GM19328 (cell line): Measurements from ENCODE around the gene ABHD12.
"Not testable (repeated sequence)": the region's sequence is repeated elsewhere in the genome, so short reads cannot be mapped to it uniquely, and the experiment has no call there.

Experiments
- ATAC-seq: cut with Tn5 transposase; IDR thresholded peaks from one replicate; pipeline ENCODE4 v1.9.1; 2021; ENCODE audit warnings: mild to moderate bottlenecking, moderate library complexity; ENCODE audit not compliant: unreplicated experiment

The ABHD12 gene

GRCh38 chr20:25390538-25391528 is at the start of gene ABHD12:
TSS of gene ABHD12 (minus strand) at chr20:25390835. CDS start at chr20:25390703, 132 bp downstream.
- ATAC-seq = peak; percentile 88

DNA sequence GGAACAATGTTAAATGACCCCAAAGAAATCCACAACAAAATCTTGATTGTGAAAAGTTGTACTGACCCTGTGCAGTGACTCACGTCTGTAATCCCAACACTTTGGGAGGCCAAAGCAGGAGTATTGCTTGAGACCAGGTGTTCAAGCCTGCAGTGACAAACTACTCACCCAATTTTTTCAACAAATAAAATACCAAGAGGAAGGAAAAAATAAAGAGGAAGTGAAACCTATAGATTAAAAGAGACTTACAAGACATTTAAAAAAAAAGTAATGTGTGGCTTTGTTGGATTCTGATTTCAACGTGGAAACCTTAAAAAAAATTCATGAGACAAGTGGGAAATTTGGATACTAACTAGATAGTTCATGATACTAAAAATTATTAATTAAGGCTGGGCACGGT is 48.7 kb upstream of the ABHD12 start:
- ATAC-seq = no peak

GRCh38 chr20:25437153-25437581 is 46.5 kb upstream of the ABHD12 start:
- no peak for ATAC-seq

DNA sequence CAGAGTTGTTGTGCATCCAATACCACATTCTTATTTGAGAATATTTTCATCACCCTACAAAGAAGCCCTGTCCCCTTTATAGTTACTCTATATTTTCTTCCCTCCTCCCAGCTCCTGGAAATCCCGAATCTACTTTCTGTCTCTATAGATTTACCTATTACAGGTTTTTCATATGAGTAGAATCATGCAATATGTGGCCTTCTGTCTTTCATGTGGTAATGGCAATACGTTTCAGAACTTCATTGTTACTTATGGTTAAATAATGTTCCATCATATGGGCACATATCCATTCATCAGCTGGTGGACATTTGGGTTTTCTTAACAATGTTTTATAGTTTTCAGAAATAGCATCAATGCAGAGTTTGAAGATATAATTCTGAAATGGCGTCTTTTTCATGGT is 33.9 kb upstream of the ABHD12 start:
- ATAC-seq = no peak

DNA sequence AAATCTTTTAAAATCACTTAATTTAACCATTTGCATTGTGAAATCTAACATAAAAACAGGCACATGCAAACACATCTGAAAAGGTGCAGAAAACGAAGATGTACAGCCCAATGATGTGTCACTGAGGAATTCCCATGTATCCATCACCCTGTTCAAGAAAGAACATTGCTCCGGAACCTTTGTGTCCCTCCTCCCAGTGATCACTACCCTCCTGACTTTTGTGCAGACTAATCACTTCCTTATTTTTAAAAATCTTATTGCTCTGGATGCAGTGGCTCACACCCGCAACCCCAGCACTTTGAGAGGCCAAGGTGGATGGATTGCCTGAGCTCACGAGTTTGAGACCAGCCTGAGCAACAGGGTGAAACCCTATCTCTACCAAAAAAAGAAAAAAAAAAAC is 31.4 kb upstream of the ABHD12 start:
- ATAC-seq = no peak

GRCh38 chr20:25421102-25421501 is 30.5 kb upstream of the ABHD12 start:
- no peak for ATAC-seq

- no peak for ATAC-seq
These were observed 28.1 kb upstream of the ABHD12 start for GRCh38 chr20:25418776-25419175.

DNA sequence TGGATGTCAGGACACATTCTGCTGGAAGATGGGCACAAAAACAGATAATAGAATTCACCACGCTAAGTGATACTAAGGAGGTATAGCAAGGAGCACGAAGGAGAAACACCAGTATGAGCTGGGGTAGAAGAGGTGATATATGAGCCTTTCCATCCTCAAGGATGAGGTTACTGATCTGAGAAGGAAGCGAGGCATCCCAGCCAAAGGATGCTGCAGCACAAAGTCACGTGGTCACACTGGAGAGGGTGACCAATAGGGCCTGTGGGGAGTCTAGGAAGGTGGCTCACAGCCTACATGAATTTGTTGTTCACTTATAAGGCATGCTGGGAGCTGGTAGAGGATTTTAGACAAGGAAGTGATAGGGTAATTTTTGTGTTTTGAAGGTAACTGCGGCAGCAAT is 18.3 kb upstream of the ABHD12 start:
- no peak for ATAC-seq

DNA sequence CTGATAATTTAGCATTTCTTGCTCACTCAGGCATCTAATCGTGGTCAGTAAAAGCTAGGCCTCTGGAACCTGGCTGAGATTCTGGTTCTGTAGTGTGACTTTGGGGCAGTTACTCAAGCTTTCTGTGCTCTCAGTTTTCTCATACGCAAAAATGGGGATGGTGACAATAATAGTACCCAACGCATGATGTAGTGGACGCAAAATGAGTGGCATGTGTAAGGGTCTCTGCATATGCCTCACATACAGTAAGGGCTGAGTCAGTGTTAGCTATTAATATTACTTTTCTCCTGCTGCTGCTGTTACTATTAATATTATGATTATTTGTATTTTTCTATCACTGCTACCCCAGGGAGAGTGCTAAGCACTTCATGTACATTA is 17.5 kb upstream of the ABHD12 start:
- no peak for ATAC-seq

- ATAC-seq = peak; percentile 80
These were observed 16.9 kb upstream of the ABHD12 start, which contains the start of gene GINS1 for GRCh38 chr20:25407311-25408169. TSS of gene GINS1 (plus strand) at chr20:25407673. CDS start at chr20:25407821, 148 bp downstream.

GRCh38 chr20:25402583-25402982 is 11.9 kb upstream of the ABHD12 start:
- no peak for ATAC-seq

DNA sequence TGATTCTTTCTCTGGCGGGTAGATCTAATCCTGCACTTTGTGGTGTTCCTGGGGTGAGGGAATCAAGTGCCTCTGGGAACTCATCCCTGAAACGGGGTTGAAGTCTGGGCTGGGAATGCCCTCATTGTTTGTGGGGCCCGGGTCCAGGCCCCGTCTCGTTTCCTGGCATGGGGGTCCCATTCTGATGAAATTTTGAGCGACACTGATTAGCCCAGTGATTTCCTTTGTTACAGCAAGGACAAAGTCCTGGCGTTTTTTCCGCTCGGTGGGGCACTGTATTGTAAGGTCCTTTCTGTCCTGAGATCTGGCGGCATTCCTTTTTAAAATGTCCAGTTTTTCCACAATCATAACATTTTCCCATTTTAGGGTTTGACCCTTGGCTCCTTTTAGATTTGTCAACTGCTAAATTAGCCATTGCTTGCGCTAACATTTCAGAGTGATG is 9.7 kb upstream of the ABHD12 start:
- ATAC-seq = not testable (repeated sequence)

DNA sequence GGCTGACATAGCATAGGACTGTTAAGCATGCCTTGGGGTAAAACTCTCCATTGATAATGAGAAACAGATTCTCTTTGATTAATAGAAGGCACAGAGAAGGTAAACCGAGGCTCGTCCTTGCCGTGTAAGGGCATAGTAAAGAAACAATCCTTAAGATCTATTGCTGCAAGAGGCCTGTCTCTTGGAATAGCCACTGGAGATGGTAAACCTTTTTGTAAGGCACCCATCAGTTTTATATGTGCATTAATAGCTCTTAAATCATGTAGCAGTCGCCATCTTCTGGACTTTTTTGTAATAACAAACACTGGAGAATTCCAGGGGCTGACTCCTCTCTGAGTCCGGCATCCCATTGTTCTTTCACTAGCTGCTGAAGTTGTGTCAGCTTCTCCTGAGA is 8.4 kb upstream of the ABHD12 start:
- no peak for ATAC-seq

- ATAC-seq = no peak
These were observed 7.9 kb upstream of the ABHD12 start for GRCh38 chr20:25398376-25399036.

GRCh38 chr20:25397821-25398220 is 7.2 kb upstream of the ABHD12 start:
- no peak for ATAC-seq

DNA sequence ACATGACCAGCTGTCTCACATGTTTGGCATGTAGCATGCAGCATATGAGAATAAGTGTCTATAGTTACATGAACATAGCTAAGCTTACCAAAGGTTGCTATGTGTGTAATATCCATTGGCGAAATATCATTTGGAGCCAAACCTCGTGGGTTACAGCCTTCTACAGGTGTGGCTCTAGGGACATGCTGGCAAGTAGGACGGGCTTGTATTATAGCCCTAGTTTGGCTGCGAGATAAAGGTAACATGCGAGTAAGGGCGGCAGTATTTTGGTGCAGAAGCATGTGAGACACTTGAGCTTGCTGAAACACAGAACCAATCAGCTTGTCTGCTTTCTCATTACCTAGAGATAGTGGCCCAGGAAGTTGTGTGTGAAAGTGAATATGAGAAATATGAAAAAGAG is 6.5 kb upstream of the ABHD12 start:
- ATAC-seq = no peak

GRCh38 chr20:25394996-25395395 is 4.4 kb upstream of the ABHD12 start:
- no peak for ATAC-seq

- ATAC-seq = no peak
These were observed 3.6 kb upstream of the ABHD12 start for GRCh38 chr20:25394276-25394675.

GRCh38 chr20:25389858-25390537 is 637 bp downstream of the ABHD12 start:
- peak; percentile 25 for ATAC-seq

GRCh38 chr20:25389401-25389857 is 1.2 kb downstream of the ABHD12 start:
- ATAC-seq = no peak
